NOMO-1 treated with DMSO at 0.1 percent for 48 hours (cell line): ENCODE results near the gene GALNT17.
A peak's percentile ranks its signal among the peaks of the same experiment; 100 is the strongest.

Source experiments
- DNase-seq: peaks from one replicate; lab custom pipeline; 2025; ENCODE audit not compliant: unreplicated experiment; lab: John Stamatoyannopoulos, UW

The GALNT17 gene

GRCh38 chr7:71278257-71278656 lies 146.3 kb downstream of the GALNT17 start:
- DNase-seq = no peak

GRCh38 chr7:71281261-71281660 lies 149.3 kb downstream of the GALNT17 start:
- DNase-seq = no peak

- no peak for DNase-seq
Measured at GRCh38 chr7:71283802-71284201, 151.9 kb downstream of the GALNT17 start.

GRCh38 chr7:71285571-71286145 lies 153.7 kb downstream of the GALNT17 start:
- no peak for DNase-seq

- no peak for DNase-seq
Measured at GRCh38 chr7:71286336-71286735, 154.4 kb downstream of the GALNT17 start.

- DNase-seq = no peak
Measured at GRCh38 chr7:71286924-71287323, 155.0 kb downstream of the GALNT17 start.

GRCh38 chr7:71290452-71290851 lies 158.5 kb downstream of the GALNT17 start:
- no peak for DNase-seq

GRCh38 chr7:71298378-71298777 lies 166.4 kb downstream of the GALNT17 start:
- no peak for DNase-seq

- no peak for DNase-seq
Measured at GRCh38 chr7:71300086-71300485, 168.1 kb downstream of the GALNT17 start.

GRCh38 chr7:71300603-71301002 lies 168.7 kb downstream of the GALNT17 start:
- no peak for DNase-seq

- no peak for DNase-seq
Measured at GRCh38 chr7:71301167-71301566, 169.2 kb downstream of the GALNT17 start.

GRCh38 chr7:71303566-71303965 lies 171.6 kb downstream of the GALNT17 start:
- no peak for DNase-seq

GRCh38 chr7:71308096-71308495 lies 176.2 kb downstream of the GALNT17 start:
- DNase-seq = no peak

GRCh38 chr7:71311576-71311975 lies 179.6 kb downstream of the GALNT17 start:
- no peak for DNase-seq

- DNase-seq = no peak
Measured at GRCh38 chr7:71312755-71313490, 181.0 kb downstream of the GALNT17 start.

GRCh38 chr7:71313553-71313952 lies 181.6 kb downstream of the GALNT17 start:
- DNase-seq = no peak

GRCh38 chr7:71320916-71321315 lies 189.0 kb downstream of the GALNT17 start:
- no peak for DNase-seq

- DNase-seq = no peak
Measured at GRCh38 chr7:71322201-71322600, 190.3 kb downstream of the GALNT17 start.

GRCh38 chr7:71323726-71324125 lies 191.8 kb downstream of the GALNT17 start:
- DNase-seq = no peak

GRCh38 chr7:71325151-71325550 lies 193.2 kb downstream of the GALNT17 start:
- DNase-seq = no peak

GRCh38 chr7:71326595-71326994 lies 194.7 kb downstream of the GALNT17 start:
- peak; percentile 19 for DNase-seq

- no peak for DNase-seq
Measured at GRCh38 chr7:71327946-71328345, 196.0 kb downstream of the GALNT17 start.
